Osteoblast (primary cell): ENCODE results near the gene ZRANB1. TPM values are rescaled to one million over a fixed set of nuclear protein-coding genes. Genes with fewer than 3 reads are reported as not detected.

ENCODE experiments used
- DNase-seq: peaks from one replicate; pipeline ENCODE4 v3.0.0; 2011; ENCODE audit warnings: low spot score, mixed read lengths; ENCODE audit not compliant: insufficient read length; ENCODE audit errors: missing footprints
- H2AFZ ChIP-seq: 2 replicates; pipeline ENCODE4 v1.6.0; 2011; ENCODE audit warnings: mild to moderate bottlenecking, low read length
- H3K27ac ChIP-seq: 2 replicates; pipeline ENCODE4 v1.5.1; 2011; ENCODE audit warnings: mild to moderate bottlenecking, low read depth, low read length, moderate library complexity
- H3K27me3 ChIP-seq: 2 replicates; pipeline ENCODE4 v1.6.0; 2012; ENCODE audit warnings: mild to moderate bottlenecking, control low read depth, inconsistent platforms, low read length, moderate library complexity; ENCODE audit not compliant: insufficient read depth
- H3K36me3 ChIP-seq: 2 replicates; pipeline ENCODE4 v1.5.1; 2011; ENCODE audit warnings: mild to moderate bottlenecking, low read length, control low read depth, moderate library complexity; ENCODE audit not compliant: insufficient read depth
- H3K4me1 ChIP-seq: 2 replicates; pipeline ENCODE4 v1.5.1; 2011; ENCODE audit warnings: mild to moderate bottlenecking, low read length, control low read depth, moderate library complexity; ENCODE audit not compliant: insufficient read depth
- H3K4me2 ChIP-seq: 2 replicates; pipeline ENCODE4 v1.6.0; 2011; ENCODE audit warnings: mild to moderate bottlenecking, low read length; ENCODE audit not compliant: insufficient read depth
- H3K4me3 ChIP-seq: fragments of 200-600 bp; sonication (generic); 3 replicates; pipeline ENCODE4 v1.5.1; 2012; ENCODE audit warnings: mild to moderate bottlenecking, low read length, inconsistent platforms; ENCODE audit not compliant: insufficient read depth
- H3K79me2 ChIP-seq: 2 replicates; pipeline ENCODE4 v1.6.0; 2012; ENCODE audit warnings: mild to moderate bottlenecking, low read length, control low read depth, inconsistent platforms; ENCODE audit not compliant: insufficient read depth
- H3K9me3 ChIP-seq: 2 replicates; pipeline ENCODE4 v1.5.1; 2011; ENCODE audit warnings: low read depth, low read length, control low read depth
- H4K20me1 ChIP-seq: 2 replicates; pipeline ENCODE4 v1.6.0; 2012; ENCODE audit warnings: mild to moderate bottlenecking, low read length, control low read depth; ENCODE audit not compliant: insufficient read depth
- CTCF ChIP-seq: IDR thresholded peaks from 2 replicates; pipeline ENCODE4 v1.5.1; 2011; ENCODE audit warnings: mild to moderate bottlenecking, low read depth, low read length, moderate library complexity; ENCODE audit errors: extremely low read depth
- total RNA-seq: library from RNA; depleted of rRNA; stranded (reverse); fragments of >200 nt; gene quantifications from 2 replicates; pipeline ENCODE4 v1.2.3, GENCODE V29; 2012

Gene ZRANB1
- total RNA-seq, 1 donor: 34.7 TPM

GRCh38 chr10:124955868-124956267, 13.9 kb downstream of the ZRANB1 start:
- no peaks in the 10 kb centered on the region for H3K36me3 ChIP-seq
- peaks cover 63% of the 10 kb centered on the region for H4K20me1 ChIP-seq
- H3K4me2 ChIP-seq: no peak overlapping the region
- peaks cover 93% of the 10 kb centered on the region for H3K79me2 ChIP-seq
- no peaks in the 10 kb centered on the region for H3K9me3 ChIP-seq
- no peak overlapping the region for H3K4me3 ChIP-seq
- peaks cover 6% of the 10 kb centered on the region for H3K4me1 ChIP-seq
- no peak for DNase-seq
- no peak overlapping the region for H2AFZ ChIP-seq
- no peak for TF ChIP-seq CTCF
- no peak overlapping the region for H3K27ac ChIP-seq
- no peaks in the 10 kb centered on the region for H3K27me3 ChIP-seq

GRCh38 chr10:124956764-124957163, 14.8 kb downstream of the ZRANB1 start:
- H3K27ac ChIP-seq: no peak overlapping the region
- no peak for DNase-seq
- no peak overlapping the region for H2AFZ ChIP-seq
- peaks cover 11% of the 10 kb centered on the region for H3K4me1 ChIP-seq
- no peak overlapping the region for H3K4me2 ChIP-seq
- H3K4me3 ChIP-seq: no peak overlapping the region
- H3K36me3 ChIP-seq: no peaks in the 10 kb centered on the region
- no peaks in the 10 kb centered on the region for H3K27me3 ChIP-seq
- H4K20me1 ChIP-seq: peaks cover 67% of the 10 kb centered on the region
- peaks cover 94% of the 10 kb centered on the region for H3K79me2 ChIP-seq
- no peaks in the 10 kb centered on the region for H3K9me3 ChIP-seq
- no peak for TF ChIP-seq CTCF

- Histone ChIP-seq H3K4me1 (peaks cover 11% of the 10 kb centered on the region), H2AFZ (no peak overlapping the region), H3K27ac (no peak overlapping the region), H3K27me3 (no peaks in the 10 kb centered on the region), H3K4me3 (no peak overlapping the region), H3K36me3 (no peaks in the 10 kb centered on the region), H3K4me2 (no peak overlapping the region), H4K20me1 (peaks cover 70% of the 10 kb centered on the region), H3K79me2 (peaks cover 95% of the 10 kb centered on the region), H3K9me3 (no peaks in the 10 kb centered on the region)
- DNase-seq: no peak
- no peak for TF ChIP-seq CTCF
These were observed 15.6 kb downstream of the ZRANB1 start for GRCh38 chr10:124957404-124957947.

GRCh38 chr10:124959564-124959963, 17.6 kb downstream of the ZRANB1 start:
- Histone ChIP-seq H4K20me1 (peaks cover 72% of the 10 kb centered on the region), H3K4me1 (peaks cover 11% of the 10 kb centered on the region), H2AFZ (no peak overlapping the region), H3K9me3 (no peaks in the 10 kb centered on the region), H3K4me2 (no peak overlapping the region), H3K4me3 (no peak overlapping the region), H3K27me3 (no peaks in the 10 kb centered on the region), H3K36me3 (no peaks in the 10 kb centered on the region), H3K27ac (no peak overlapping the region), H3K79me2 (peaks cover 95% of the 10 kb centered on the region)
- no peak for DNase-seq
- no peak for TF ChIP-seq CTCF
